ENCODE data around the gene GRB2.

The GRB2 gene

DNA sequence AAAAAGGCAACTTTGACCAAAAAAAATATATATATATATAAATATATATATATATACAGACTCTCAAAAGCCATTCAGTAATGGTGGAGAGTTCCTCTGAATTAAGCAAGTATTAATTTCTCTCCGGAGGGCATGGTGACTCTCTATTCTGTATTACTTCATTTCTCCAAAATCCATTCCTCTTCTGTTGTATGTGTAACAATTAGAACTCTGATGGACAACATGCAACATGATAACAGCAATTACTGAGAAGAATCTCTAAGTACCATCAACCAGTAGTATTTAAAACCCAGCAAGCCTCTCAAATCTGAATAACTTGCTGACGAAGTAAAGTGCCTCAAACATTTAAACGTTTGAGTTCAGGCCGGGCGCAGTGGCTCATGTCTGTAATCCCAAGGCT is 2.3 kb downstream of the GRB2 start:
- in situ Hi-C loops (cut with HindIII; ENCODE audit: low sequenced_read_pairs): no loop called here
- no peak for DNase-seq (ENCODE audit: low read depth)
- no peak overlapping the region for H3K4me3 ChIP-seq (ENCODE audit: low read depth, low read length)
- TF ChIP-seq, protein P1, sequence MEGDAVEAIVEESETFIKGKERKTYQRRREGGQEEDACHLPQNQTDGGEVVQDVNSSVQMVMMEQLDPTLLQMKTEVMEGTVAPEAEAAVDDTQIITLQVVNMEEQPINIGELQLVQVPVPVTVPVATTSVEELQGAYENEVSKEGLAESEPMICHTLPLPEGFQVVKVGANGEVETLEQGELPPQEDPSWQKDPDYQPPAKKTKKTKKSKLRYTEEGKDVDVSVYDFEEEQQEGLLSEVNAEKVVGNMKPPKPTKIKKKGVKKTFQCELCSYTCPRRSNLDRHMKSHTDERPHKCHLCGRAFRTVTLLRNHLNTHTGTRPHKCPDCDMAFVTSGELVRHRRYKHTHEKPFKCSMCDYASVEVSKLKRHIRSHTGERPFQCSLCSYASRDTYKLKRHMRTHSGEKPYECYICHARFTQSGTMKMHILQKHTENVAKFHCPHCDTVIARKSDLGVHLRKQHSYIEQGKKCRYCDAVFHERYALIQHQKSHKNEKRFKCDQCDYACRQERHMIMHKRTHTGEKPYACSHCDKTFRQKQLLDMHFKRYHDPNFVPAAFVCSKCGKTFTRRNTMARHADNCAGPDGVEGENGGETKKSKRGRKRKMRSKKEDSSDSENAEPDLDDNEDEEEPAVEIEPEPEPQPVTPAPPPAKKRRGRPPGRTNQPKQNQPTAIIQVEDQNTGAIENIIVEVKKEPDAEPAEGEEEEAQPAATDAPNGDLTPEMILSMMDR (IDR thresholded peaks at IDR 0.05; ENCODE audit: low read depth, low read length, missing control alignments): no peak

DNA sequence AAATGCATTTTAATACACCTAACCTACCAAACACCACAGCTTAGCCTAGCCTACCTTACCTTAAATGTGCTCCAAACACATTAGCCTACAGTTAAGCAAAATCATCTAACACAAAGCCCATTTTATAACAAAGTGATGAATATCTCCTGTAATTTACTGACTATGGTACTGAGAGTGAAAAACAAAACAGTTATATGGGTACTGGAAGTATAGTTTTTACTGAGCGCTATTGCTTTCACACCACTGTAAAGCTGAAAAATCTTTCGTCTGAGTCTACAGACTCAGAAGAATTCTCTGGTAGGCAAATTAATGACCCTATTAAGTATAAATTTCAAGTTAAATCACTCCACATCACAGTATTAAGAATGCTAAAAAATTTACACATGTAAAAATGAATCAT is 3.5 kb downstream of the GRB2 start:
- no peak overlapping the region for H3K4me3 ChIP-seq (ENCODE audit: low read depth, low read length)
- in situ Hi-C loops (cut with HindIII; ENCODE audit: low sequenced_read_pairs): no loop called here
- DNase-seq (ENCODE audit: low read depth): no peak
- TF ChIP-seq, protein P1 (IDR thresholded peaks at IDR 0.05; ENCODE audit: low read depth, low read length, missing control alignments): no peak

DNA sequence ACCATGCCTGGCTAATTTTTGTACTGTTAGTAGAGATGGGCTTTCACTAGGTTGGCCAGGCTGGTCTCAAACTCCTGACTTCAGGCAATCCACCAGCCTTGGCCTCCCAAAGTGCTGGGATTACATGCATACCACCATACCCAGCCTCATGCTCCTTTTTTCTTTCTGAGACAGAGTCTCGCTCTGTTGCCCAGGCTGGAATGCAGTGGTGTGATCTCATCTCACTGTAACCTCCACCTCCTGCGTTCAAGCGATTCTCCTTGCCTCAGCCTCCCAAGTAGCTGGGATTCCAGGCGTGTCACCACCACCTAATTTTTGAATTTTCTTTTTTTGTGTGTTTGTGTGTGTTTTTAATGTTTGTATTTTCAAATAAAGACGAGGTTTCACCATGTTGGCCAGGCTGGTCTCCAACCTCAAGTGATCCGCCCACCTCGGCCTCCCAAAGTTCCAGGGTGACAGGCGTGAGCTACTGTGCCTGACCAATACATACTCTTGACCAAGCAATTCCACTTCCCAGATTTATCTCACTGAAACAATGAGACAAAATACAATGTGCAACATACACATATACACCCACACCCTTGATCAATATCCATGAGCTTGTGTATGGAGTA is 5.0 kb downstream of the GRB2 start:
- TF ChIP-seq, protein P1 (IDR thresholded peaks at IDR 0.05; ENCODE audit: low read depth, low read length, missing control alignments): no peak
- H3K4me3 ChIP-seq (ENCODE audit: low read depth, low read length): no peak overlapping the region
- DNase-seq (ENCODE audit: low read depth): no peak
- in situ Hi-C loops (cut with HindIII; ENCODE audit: low sequenced_read_pairs): no loop called here

DNA sequence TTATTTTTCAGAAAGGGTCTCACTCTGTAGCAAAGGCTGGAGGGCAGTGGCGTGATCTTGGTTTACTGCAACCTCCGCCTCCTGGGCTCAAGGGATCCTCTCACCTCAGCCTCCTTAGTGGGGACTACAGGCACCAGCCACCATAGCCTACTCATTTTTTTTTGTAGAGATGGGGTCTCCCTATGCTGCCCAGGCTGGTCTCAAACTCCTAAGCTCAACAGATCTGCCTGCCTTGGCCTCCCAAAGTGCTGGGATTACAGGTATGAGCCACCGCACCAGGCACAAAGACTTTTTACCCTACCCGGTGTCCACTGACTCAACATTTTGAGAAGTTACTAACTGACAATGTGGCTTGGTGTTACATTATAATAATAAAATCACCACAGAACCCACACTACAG is 7.2 kb downstream of the GRB2 start:
- in situ Hi-C loops (cut with HindIII; ENCODE audit: low sequenced_read_pairs): no loop called here
- no peak overlapping the region for H3K4me3 ChIP-seq (ENCODE audit: low read depth, low read length)
- no peak for DNase-seq (ENCODE audit: low read depth)
- TF ChIP-seq, protein P1 (IDR thresholded peaks at IDR 0.05; ENCODE audit: low read depth, low read length, missing control alignments): no peak

DNA sequence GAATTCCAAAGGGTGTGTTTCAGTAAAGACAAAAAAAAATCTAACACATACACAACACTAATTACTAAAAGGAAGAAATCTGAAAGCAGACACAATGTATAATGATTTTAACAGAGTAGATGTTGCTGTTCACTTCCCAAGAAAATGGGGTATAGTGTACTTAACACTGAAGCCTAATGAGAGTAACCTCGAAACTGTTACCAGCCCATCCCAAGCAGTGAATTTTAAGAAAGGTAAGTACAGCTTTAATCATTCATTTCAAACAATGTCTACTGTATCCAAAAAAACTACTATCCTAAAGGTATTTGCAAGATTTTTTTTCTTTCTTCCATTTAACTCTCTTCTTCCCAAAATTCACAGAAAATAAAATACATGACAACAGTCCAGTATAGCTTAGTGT is 8.3 kb downstream of the GRB2 start:
- in situ Hi-C loops (cut with HindIII; ENCODE audit: low sequenced_read_pairs): no loop called here
- no peak overlapping the region for H3K4me3 ChIP-seq (ENCODE audit: low read depth, low read length)
- TF ChIP-seq, protein P1 (IDR thresholded peaks at IDR 0.05; ENCODE audit: low read depth, low read length, missing control alignments): no peak
- DNase-seq (ENCODE audit: low read depth): no peak

DNA sequence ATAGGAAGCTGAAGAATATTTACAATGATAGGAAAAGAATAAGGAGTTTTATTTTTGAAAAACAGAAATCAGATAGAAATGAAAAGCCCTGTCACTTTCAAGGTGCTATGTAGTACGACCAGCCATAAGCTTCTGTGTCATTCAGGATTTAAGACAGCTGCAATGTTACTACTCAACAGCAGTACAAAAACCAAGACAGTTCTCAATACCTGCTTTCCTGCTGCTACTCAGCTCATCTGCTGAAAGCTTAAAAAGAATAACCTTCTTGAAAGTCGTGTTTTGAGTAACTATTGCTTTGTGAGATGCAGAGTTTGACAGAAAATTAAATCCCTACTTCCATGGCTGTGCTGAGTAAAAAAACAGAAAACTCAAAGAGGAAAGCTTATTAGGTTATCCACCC is 8.7 kb downstream of the GRB2 start:
- TF ChIP-seq, protein P1 (IDR thresholded peaks at IDR 0.05; ENCODE audit: low read depth, low read length, missing control alignments): no peak
- in situ Hi-C loops (cut with HindIII; ENCODE audit: low sequenced_read_pairs): no loop called here
- no peak for DNase-seq (ENCODE audit: low read depth)
- no peak overlapping the region for H3K4me3 ChIP-seq (ENCODE audit: low read depth, low read length)
